HG03457 (cell line): ENCODE results near the gene BTBD9.

Experiments used
- ATAC-seq: cut with Tn5 transposase; IDR thresholded peaks from one replicate; pipeline ENCODE4 v1.9.1; 2021; ENCODE audit warnings: moderate number of reproducible peaks; ENCODE audit not compliant: unreplicated experiment

The BTBD9 gene

DNA sequence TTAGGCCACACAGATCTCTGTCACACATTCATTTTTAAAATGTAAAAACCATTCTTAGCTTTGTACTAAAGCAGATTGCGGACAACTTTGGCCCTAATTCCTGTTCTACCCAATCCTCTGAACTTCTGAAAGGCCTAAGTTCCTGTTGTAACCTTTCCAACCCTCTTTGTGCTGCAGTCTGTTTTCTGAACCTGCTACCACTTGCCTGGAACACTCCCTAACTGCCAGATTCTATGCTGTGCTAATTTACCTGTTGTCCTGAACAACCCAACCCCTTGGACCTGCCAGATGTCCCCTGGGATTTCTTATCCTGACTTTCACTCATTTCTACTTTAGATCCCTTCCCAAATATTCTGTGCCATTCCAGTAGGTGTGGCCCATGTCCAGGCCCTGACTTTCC, 421.5 kb downstream of the BTBD9 start:
- ATAC-seq: no peak

DNA sequence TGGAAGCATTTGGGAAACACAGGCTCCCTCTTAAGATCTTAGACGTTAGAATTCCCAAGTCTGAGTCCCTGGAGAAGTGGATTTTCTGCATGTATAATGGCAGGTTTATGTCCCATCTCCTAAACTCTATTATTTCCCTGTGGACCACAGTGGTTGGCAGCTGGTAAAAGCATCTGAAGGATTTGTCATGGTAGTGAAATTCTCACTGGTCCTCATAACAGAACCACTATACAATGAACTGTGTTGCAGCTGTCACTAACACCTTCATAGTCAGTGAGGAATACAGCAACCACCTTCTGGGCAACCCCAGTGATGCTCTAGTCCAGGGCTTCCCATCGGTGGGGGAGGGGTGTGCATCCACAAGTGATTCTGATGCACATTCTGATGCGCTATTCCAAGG, 423.3 kb downstream of the BTBD9 start:
- no peak for ATAC-seq

DNA sequence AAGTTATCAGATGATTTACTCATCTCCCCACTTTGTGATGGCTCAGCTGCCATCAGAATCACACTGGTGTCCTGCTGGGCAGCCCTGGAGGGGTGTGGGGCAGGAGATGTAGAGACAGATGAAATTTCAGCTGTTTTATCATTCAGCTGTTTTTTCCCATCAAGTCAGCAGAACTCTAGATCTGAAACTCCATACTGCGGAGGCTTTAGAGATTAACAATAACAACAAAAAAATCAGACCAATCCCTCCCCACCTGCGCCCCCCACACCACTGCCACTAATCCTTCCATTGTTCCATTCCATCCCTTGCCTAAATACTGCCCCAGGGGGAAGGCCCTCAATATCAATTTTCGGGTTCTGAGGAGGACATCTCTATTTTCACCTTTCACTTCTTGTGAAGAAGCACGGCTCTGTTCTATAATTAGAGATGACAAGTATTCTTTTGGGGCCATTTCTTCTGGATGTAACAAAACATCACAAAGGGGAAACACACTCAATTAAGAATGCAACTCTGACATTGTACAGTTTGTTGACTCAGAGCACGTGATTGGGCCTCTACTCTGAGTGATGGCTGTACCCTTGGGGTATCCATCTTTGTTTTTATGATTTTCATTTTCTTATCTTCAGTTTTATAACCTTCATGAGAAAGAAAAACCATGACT, 423.9 kb downstream of the BTBD9 start:
- no peak for ATAC-seq

DNA sequence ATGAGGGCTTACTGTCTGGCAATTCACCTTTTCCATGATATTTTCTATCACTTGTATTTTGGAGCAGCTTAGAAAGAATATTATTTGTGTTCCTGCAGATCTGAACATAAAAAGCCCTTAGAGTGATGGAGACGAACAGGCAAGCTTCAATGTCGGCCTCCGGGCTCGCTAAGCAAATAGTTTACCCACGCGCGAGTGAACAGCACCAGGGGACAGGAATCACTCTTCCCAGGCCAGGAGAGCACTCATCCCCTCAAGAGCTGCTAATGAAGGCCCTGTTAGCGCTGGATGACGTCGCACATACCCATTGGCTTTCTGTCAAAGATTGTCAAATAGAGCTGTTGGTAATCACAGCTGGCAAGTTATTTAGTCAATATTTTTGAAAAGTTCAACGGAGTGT, 424.5 kb downstream of the BTBD9 start:
- ATAC-seq: no peak

DNA sequence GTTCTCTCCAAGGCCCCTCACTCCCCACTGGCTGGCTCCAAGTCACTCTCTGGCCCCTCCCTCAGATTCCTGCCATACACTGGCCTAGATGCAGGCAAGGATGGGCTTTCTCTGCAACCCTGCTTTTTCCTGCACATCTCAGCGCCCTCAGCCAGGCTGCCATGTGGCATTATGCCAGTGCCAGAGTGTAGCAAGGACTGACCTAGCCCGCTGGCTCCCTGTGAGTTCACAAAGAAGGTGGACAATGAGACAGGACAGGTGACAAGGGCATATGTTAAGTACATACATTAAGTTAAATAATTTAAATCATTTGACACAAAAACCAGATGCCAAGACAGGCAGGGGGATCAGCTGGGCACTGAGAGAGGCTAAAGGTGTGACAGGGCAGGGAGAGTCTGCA, 425.6 kb downstream of the BTBD9 start:
- no peak for ATAC-seq

DNA sequence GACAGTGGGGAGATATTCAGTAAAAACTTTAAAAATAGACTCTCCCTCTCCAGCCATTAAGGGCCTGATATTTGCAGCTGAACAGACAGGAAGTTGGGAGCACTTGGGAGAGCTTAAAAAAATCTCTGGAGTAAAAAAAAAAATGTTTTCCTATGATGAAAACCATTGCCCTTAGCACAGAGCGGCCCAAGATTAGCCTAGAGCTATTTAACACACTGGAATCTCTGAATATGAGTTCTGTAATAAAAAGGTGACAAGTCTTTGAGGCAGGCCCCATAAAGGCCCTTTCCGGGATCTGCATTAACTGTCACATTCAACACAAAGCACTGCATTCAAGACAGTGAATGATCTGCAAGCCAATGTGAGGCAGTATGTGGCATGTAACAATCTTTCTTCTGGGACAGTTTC, 426.5 kb downstream of the BTBD9 start:
- no peak for ATAC-seq

DNA sequence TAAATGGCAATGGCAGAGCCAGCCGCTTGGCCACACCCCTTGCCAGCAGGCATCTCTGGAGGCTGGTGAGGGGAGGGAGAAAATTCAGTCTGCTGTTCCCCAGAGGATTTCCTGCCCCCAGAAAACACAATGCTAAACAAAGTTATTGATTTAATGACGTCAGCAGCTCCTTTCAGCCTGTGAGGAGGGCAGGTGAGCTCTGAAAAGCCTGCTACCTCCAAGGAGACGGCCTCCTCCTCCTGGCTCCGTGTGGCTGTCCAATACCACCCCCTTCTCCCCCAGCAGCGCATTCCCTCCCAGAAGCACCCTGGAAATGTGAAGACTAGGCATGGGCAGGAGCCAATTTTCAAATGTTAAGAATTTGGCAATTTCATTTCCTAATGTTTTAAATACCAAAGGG, 427.1 kb downstream of the BTBD9 start:
- no peak for ATAC-seq

DNA sequence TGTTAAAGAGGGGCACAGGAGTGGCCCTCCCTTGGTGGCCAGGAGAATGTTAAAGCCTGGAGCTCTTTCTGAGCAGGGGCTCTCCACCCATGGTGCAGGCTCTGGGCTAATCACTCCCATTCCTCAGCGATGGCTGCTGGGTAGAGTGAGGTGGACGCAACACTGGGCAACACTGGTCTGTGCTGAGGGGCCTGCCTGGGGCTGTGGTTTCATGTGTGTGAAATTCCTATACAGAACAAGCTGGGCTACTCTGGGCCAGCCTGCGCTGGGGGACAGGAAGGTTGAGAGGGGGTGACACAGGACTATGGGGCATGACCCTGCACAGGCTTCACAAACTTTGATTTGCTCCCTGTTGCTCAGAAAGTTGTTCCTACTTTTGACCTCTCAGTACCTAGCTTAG, 427.6 kb downstream of the BTBD9 start:
- no peak for ATAC-seq

DNA sequence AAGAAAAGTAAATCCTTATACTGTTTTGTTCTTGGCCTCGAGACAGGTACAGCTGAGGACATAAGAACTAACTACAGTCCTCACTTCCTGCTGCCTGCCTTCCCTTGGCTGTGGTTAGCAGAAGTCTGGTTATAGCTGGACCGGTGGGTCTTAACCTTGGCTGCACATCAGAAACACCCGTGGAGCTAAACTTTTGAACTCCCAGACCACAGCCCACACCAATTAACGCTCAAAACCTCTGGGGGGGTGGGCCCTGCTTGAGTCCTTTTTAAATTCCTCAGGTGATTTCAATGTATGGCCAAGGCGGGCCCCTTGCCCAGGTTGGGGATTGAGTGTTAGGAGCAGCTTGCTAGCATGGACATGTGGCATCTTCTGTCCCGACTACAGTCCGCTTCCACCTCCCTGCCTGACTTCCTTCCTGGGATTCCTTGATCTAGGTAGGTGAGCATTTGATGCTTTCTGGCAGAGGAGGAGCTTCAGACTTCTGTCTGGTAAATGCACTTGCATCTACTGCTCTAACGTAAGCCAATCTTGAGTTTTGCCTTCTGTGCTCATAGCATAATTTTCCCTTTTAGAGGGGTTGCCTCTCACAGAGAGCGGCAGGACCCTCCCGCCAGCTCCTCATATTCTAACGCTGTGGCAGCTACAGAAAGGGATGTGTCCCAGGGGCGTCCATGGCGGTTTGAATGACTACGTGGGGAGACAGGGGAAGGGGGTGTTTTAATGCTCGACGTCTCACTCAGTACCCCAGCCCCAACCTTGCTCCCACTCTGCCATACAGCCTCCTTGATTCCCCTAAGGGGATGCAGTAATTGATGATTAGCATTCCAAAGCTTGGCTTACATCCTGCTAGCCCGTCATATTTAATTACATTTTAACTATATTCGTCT, 430.1 kb downstream of the BTBD9 start:
- no peak for ATAC-seq

DNA sequence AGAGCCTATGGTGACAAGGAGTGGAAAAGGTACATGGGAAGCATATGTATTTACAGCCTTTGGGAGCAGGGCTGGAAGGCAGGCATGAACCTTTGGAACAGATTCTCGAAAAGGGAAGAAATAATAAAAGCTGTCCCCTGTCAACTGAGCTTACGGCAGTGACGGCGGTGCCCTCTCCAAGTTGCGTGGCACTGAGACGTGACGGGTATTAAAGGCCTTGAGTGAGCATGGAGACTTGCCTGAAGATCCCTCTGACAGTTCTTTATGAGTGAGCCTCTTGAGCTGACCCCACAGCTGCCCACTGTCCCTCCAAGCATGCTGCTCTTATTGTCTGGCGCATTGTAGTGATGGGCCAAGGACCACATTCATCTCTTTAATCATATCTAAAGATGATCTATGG, 431.7 kb downstream of the BTBD9 start:
- ATAC-seq: no peak

DNA sequence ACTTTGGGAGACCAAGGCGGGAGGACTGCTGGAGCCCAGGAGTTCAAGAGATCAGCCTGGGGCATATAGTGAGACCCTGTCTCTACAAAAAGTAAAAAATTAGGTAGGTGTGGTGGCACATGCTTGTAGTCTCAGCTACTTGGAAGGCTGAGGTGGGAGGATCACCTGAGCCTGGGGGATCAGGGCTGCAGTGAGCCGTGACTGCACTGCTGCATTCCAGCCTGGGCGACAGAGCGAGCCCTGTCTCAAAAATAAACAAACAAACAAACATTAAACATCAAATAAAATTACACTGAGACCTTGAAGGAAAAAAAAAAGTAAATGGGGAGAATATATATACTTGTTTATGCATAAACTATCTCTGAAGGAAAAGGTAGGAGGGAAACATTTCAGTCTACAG, 432.4 kb downstream of the BTBD9 start:
- ATAC-seq: no peak

DNA sequence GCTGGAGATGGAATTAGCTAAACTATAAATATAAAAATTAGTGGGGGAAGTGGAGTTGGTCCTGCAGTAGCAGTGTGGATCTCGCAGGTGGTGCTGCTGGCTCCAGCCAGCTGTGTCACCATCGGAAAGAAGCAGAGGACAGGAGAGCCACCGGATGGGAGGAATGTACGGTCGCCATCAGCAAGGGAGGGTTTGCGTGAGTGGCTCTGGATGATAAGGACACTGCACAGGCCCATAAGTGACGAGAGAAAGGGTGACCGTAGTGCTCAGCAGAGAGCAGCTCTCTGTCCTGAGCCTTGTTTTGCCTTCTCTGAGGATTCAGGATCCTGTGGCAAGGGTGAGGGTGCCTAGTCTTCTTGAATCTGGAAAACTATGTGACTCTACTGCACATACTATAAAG, 441.5 kb downstream of the BTBD9 start:
- ATAC-seq: no peak

DNA sequence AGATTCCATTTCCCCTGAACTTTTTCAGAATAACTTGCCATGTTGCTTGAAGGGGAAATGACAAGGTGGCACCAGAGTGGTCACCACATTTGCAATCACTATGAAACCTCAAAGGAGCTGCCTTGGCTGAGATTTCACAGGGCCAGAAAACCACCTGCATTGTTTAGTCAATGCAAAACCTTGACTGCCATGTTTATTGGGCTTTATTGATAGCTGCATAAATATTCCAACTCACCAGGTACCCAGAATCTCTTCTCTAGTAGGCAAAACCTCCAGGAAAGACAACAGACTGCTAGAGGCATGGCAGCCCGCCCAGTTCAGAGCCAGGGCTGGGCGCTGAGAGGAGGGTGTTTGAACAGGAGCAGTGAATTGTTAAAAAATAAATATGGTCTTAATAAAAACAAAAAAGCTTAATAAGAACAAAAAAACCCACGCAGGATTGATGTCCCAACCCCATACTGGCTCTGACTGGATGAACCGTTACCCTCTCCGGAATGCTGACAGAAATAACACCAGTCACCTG, 444.6 kb downstream of the BTBD9 start:
- ATAC-seq: no peak

DNA sequence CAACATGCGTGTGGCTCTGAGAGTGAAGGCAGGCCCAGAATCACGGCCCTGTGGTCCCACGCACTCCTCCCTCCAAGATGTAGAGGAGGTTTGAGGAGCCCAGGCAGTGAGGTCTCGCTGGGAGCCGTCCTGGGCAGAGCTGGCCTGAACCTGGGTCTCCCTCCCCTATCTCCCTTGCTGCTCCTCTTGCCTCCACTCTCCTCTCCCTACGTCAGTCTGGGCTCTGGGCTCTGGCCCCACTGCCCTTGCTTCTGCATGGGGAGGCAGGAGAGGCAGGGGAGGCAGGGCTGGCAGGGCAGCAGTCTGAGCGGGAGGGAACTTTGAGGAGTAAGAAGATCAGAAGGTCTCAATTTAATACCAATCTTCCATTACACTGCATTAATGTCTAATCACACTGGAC, 445.1 kb downstream of the BTBD9 start:
- no peak for ATAC-seq

DNA sequence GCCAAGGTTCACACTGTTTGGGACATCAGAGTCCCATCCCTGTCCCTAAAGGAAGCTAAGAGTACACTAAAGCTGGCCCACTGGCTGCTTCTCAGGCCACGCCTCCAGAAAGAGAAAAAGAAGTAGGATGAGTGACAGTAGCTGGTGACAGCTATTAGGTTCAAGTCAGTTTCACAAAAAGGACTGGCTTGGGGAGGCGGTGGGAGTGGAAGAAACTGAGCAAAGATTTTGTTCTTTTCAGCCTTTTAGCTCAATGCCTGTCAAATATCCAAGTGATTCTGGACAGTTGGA, 445.5 kb downstream of the BTBD9 start:
- ATAC-seq: no peak

DNA sequence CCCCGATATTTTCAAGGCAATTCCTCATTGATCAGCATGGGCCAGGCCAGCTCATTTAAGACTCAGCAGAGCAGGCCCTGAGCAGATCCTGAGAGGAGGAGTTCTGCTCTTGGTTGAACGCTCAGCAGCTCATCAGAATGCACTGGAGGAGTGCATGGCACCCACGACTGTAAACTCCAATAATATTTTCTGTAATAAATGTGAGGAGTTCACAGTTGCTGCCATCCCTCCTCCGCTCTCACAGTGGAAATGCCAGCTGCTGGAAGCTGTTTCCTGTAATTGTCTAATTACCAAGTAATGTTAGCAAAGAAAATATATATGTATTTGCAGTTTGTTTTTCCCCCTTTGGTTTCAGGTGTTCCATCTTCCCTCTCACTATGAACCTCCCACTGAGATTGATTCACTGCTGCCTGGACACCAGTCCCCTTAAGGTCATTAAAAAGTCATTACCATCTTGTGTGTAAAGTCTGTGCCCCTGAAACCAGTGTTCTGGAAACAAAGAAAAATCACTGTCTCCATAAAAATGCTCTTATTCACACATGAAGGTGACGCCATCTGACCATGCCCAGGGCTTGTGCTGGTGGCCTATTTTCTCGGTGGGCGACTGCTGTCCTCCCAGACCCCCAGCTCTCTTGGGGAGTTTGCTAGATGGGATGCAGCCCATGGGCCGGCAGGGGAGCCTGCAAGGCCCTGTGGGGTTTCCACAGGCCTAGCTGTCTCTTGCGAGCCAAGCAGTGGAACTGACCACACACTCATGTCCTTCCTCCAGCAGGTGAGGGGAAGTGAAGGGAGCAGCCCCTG, 446.0 kb downstream of the BTBD9 start:
- ATAC-seq: no peak

DNA sequence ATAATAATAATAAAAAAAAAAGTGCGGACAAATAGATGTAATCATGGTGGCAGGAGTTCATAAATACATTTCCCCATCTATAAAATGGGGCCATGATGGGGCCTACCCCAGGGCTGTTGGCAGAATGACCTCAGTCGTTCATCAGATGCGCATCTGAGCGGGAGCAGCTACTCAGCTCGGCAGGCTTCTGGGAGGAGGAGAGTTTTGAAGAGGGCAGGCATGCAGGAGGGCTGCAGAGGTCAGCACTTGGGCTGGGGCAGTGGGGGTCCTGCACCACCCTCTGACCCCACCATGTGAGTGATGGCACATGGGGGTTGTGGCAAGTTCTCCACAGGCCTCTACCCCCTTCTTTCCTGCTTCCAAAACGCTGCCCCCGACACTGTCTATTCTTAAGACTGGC, 446.7 kb downstream of the BTBD9 start:
- no peak for ATAC-seq

DNA sequence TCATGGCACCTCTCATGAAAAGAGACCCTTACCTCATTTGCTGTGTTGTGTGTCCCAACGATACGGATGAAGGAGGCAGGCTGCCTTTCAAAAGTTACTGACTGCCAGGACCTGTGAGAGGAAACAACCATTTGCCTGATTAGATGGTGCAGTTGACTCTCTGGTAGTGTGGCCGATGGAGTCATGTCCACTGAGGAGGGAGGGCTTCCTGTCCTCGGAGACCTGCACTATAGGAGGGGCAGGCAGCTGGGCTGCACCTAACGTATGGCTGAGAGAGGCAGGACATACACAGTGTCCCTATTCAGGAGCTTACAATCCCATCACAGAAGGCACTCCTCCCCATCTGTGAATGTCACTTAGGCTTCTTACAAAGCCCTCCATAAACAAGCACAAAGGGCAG, 447.2 kb downstream of the BTBD9 start:
- ATAC-seq: no peak

DNA sequence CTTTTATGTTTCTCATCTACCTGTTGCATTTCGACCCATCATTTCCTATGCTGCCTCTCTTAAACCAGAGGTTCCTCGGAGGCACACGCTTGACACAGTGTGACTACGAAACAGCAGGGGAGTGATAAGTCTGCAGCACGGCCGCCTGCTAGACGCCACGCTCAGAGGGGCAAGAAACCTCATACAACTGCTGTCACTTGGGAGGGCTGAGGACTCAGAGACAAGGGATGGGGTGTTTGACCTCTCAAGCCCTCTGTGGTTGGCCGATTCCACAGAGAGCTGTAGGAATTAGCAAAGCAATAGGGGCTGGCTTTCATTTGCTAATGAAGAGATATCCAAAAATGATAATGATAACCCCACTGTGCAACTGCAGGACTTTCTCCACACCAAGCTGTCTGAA, 447.7 kb downstream of the BTBD9 start:
- ATAC-seq: no peak

DNA sequence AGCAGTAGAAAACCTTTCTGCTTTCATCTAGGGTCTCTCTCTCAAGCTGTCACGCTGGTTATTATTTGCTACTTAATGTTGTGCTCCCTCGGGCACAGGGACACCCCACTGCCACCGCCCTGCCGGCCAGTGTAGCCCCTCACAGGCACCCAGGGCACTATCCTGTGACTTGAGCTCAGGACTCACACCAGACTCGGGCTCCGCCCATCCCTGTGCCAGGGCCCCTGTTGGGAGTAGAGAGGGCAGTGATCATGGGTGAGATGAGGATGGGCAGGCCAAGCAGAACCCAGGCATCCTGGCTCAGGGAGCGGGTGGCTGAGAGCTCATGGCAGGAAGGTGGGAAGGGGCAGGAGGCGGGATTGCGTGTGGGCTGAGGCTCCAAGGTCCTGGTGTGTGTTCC, 448.3 kb downstream of the BTBD9 start:
- no peak for ATAC-seq

DNA sequence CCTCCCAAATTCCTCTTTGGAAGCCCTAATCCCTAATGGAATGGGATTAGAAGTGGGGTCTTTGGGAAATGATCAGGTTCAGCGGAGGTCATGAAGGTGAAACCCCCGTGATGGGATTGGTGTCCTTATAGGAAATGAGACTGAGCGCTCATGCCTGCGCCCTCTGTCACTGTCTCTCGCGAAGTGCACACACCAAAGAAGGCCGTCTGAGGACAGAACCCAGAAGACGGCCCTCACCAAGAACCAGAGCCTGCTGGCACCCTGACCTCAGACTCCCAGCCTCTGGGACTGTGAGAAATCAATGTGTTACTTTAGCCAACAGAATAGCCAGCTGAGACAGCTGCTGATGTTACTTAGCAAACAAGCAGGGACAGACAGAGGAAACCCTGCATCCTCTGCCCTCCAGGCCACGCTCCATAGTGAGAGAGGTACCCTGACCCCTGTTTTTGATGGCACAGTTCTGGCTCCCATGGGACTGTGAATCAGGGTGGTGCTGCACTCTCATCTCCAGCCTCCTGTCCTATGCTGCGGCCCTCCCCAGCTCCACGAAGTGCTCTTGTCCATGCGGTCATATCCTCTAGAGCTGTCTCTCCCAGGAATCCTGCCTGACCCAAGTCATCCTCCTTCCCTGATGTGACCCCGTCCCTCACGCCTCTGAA, 450.9 kb downstream of the BTBD9 start:
- no peak for ATAC-seq
